Measurements from ENCODE around the gene SLC45A3. TPM values are rescaled to one million over a fixed set of nuclear protein-coding genes. Genes with fewer than 3 reads are reported as not detected.

Gene SLC45A3
- total and polyA plus RNA-seq, 2 of the 4 experiments (the other 2 are of a cell fraction), result 1.4 to 2.5 TPM

DNA sequence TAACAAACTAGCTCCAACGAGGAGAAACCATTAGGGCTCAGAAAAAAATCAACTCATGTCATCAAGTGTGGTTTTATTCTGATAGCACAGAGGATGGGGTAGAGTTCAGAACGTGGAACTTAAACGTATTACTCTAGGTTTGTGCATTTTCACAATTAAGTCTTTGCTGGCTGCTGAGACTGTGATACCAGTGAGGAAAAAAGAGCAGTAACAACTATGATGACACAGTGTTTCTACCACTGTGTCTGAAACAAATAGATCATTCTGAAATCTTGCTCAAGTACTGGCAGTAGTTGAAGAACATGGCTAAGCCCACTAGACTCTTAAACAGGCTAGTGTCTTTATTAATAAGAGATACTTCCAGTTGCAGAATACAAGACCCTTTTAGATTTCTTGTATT lies 38.7 kb upstream of the SLC45A3 start:
- Histone ChIP-seq H3K4me1 (ENCODE audit: control insufficient read depth, insufficient read depth, low read length) (peaks cover 2% of the 10 kb centered on the region; the same call in 1 of the 2 replicates), H4K8ac (ENCODE audit: low read depth in 2 of 2, low read length in 2 of 2) (no peak overlapping the region), H3K27me3 (ENCODE audit: control insufficient read depth, insufficient read depth, low read length) (no peaks in the 10 kb centered on the region), H2BK20ac (ENCODE audit: low read depth, low read length) (no peak overlapping the region), H2AFZ (replicated peaks; ENCODE audit: low read length, poor library complexity) (no peak overlapping the region), H3K14ac (replicated peaks; ENCODE audit: low read depth, low read length) (no peak overlapping the region), H3K36me3 (ENCODE audit: control insufficient read depth, insufficient read depth, low read length) (peaks cover 29% of the 10 kb centered on the region), H4K5ac (ENCODE audit: low read depth, low read length) (no peak overlapping the region), H3K4ac (ENCODE audit: low read depth, low read length) (no peak overlapping the region), H3K18ac (ENCODE audit: low read depth, low read length) (no peak overlapping the region), H3K23ac (ENCODE audit: low read depth, low read length) (no peak overlapping the region), H4K91ac (ENCODE audit: insufficient read depth, low read depth, low read length) (no peak overlapping the region), H3K9ac (ENCODE audit: low read depth, low read length) (no peak overlapping the region), H3K4me2 (ENCODE audit: low read depth, low read length) (no peak overlapping the region), H3K9me3 (ENCODE audit: control insufficient read depth, insufficient read depth, low read length) (no peaks in the 10 kb centered on the region), H3K79me1 (ENCODE audit: low read depth in 1 of 2, low read length in 2 of 2) (peaks cover 13 to 24% of the 10 kb centered on the region in 2 experiments), H2BK5ac (ENCODE audit: low read depth, low read length, poor library complexity, severe bottlenecking) (no peak overlapping the region), H2AK9ac (replicated peaks; ENCODE audit: low read depth, low read length, poor library complexity) (no peak overlapping the region), H4K20me1 (ENCODE audit: insufficient read depth, low read length) (peaks cover 3% of the 10 kb centered on the region; the same call in 1 of the 2 replicates), H3K9me1 (ENCODE audit: insufficient read depth, low read length) (peaks cover 2% of the 10 kb centered on the region), H3K4me3 (ENCODE audit: insufficient read depth, low read depth, low read length) (no peak overlapping the region), H2BK15ac (ENCODE audit: low read depth, low read length) (no peak overlapping the region), H2AK5ac (ENCODE audit: low read depth, low read length) (no peak overlapping the region), H3K56ac (ENCODE audit: extremely low read depth, insufficient read depth, low read length) (no peak overlapping the region), H3K27ac (ENCODE audit: insufficient read depth, low read length) (no peak overlapping the region), H2BK120ac (ENCODE audit: low read depth, low read length) (no peak overlapping the region)
- intact Hi-C loops (cut with micrococcal nuclease) (no loop called here), in situ Hi-C loops (cut with MboI; ENCODE audit: low sequenced_read_pairs) (no loop called here), dilution Hi-C loops (cut with HindIII; ENCODE audit: low sequenced_read_pairs, unreplicated experiment) (no loop called here)
- ChIA-PET CTCF (no interaction called here), POLR2A (ENCODE audit: unreplicated experiment) (no interaction called here)
- WGBS, 2 experiments (ENCODE audit: extremely low coverage in 2 of 2, insufficient read length in 1 of 2), result no CpG with 5 or more reads among the region's 3 CpGs
- BruUV-seq (replicated peaks), result no TSS peak
- ATAC-seq (ENCODE audit: low read depth) (no peak), DNase-seq (no peak)
- TF ChIP-seq NFE2L2 (IDR thresholded peaks at IDR 0.05; ENCODE audit: low read depth, low read length), result no peak
- TF ChIP-seq CTCF (conservative IDR thresholded peaks at IDR 0.05; ENCODE audit: low read depth, low read length), result no peak
- TF ChIP-seq SMC3 (IDR thresholded peaks at IDR 0.05; ENCODE audit: low read depth, low read length), result no peak
- no peak for TF ChIP-seq RFX5 (IDR thresholded peaks at IDR 0.05; ENCODE audit: low read depth, low read length)
- TF ChIP-seq MAZ (IDR thresholded peaks at IDR 0.05; ENCODE audit: borderline replicate concordance, low read depth, low read length), result no peak
- no peak for TF ChIP-seq MAFK (IDR thresholded peaks at IDR 0.05; ENCODE audit: low read depth, low read length)
- no peak for TF ChIP-seq CEBPB (IDR thresholded peaks at IDR 0.05; ENCODE audit: low read depth, low read length)
- no peak for TF ChIP-seq POLR2A (IDR thresholded peaks at IDR 0.05; ENCODE audit: low read depth, low read length)
- TF ChIP-seq MXI1 (IDR thresholded peaks at IDR 0.05; ENCODE audit: borderline replicate concordance, low read depth, low read length), result no peak
- TF ChIP-seq ELK1 (IDR thresholded peaks at IDR 0.05; ENCODE audit: borderline replicate concordance, low read depth, low read length), result no peak
- TF ChIP-seq CHD1 (IDR thresholded peaks at IDR 0.05; ENCODE audit: low read depth, low read length), result no peak
- no peak for TF ChIP-seq RAD21 (IDR thresholded peaks at IDR 0.05; ENCODE audit: low read length)
- no peak for TF ChIP-seq FOS (IDR thresholded peaks at IDR 0.05; ENCODE audit: low read depth, low read length)
- no peak for TF ChIP-seq RCOR1 (IDR thresholded peaks at IDR 0.05; ENCODE audit: insufficient replicate concordance, low read length)
- no peak for TF ChIP-seq BHLHE40 (IDR thresholded peaks at IDR 0.05; ENCODE audit: low read depth, low read length)
- no peak for TF ChIP-seq USF2 (IDR thresholded peaks at IDR 0.05; ENCODE audit: low read depth, low read length)

All from IMR-90 (cell line).